NT2/D1 (cell line): ENCODE measurements around the gene NDE1.
"Not testable (repeated sequence)": the region's sequence is repeated elsewhere in the genome, so short reads cannot be mapped to it uniquely, and the experiment has no call there.

Experiments
- SUZ12 ChIP-seq: IDR thresholded peaks from 2 replicates; pipeline ENCODE4 v1.6.1; 2011; ENCODE audit not compliant: insufficient read length, insufficient read depth; ENCODE audit errors: extremely low read depth
- YY1 ChIP-seq: IDR thresholded peaks from 2 replicates; pipeline ENCODE4 v1.6.1; 2011; ENCODE audit not compliant: insufficient read length, insufficient read depth
- ZNF274 ChIP-seq: IDR thresholded peaks from 2 replicates; pipeline ENCODE4 v1.6.1; 2011; ENCODE audit warnings: mild to moderate bottlenecking, low read depth, low read length

DNA sequence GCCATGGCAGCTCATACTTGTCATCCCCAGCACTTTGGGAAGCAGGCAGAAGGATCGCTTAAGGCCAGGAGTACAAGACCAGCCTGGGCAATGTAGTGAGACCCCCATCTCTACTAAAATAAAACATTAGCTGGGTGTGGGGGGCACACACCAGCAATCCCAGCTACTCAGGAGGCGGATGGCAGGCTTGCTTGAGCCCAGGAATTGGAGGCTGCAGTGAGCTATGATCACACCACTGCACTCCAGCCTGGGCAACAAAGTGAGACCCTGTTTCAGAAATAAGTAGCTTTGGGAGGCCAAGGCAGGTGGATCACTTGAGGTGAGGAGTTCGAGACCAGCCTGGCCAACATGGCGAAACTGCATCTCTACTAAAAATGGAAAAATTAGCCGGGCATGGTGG is 77.7 kb downstream of the NDE1 start:
- not testable (repeated sequence) for TF ChIP-seq ZNF274, YY1, SUZ12
